Skeletal muscle tissue (tissue), 4 donors: ENCODE measurements around the gene KYAT1. TPM values are rescaled to one million over a fixed set of nuclear protein-coding genes. Genes with fewer than 3 reads are reported as not detected.

Experiments
- H3K27ac ChIP-seq: one replicate; pipeline ENCODE4 v1.7.0; 2013; ENCODE audit warnings: mild to moderate bottlenecking, low read depth, low read length, inconsistent platforms
- H3K27me3 ChIP-seq, 3 donors: one replicate each; pipeline ENCODE4 v1.7.0; 2013; ENCODE audit warnings: low read length in 3 of 3; ENCODE audit not compliant: control insufficient read depth in 3 of 3, insufficient read depth in 3 of 3
- H3K36me3 ChIP-seq, 3 donors: one replicate each; pipeline ENCODE4 v1.7.0; 2013; ENCODE audit warnings: low read length in 3 of 3; ENCODE audit not compliant: control insufficient read depth in 3 of 3, insufficient read depth in 3 of 3
- H3K4me1 ChIP-seq, 3 donors: one replicate each; pipeline ENCODE4 v1.7.0; 2013; ENCODE audit warnings: low read length in 3 of 3, mild to moderate bottlenecking in 3 of 3; ENCODE audit not compliant: control insufficient read depth in 3 of 3, insufficient read depth in 3 of 3
- H3K4me3 ChIP-seq, 3 donors: one replicate each; pipeline ENCODE4 v1.7.0; 2013; ENCODE audit warnings: low read length in 3 of 3
- H3K9ac ChIP-seq, 3 donors: one replicate each; pipeline ENCODE4 v1.7.0; 2013; ENCODE audit warnings: low read length in 3 of 3, mild to moderate bottlenecking in 3 of 3, moderate library complexity in 2 of 3, low read depth in 1 of 3
- H3K9me3 ChIP-seq, 3 donors: one replicate each; pipeline ENCODE4 v1.7.0; 2013; ENCODE audit warnings: low read length in 3 of 3; ENCODE audit not compliant: control insufficient read depth in 3 of 3
- total RNA-seq: library from RNA; depleted of rRNA; stranded (reverse); fragments of >200 nt; gene quantifications from one replicate; pipeline ENCODE4 v1.2.3, GENCODE V29; 2014
- donor health status: Osteomylitis.

Gene KYAT1
- total RNA-seq, 1 donor from 2014 or later = 2.1 TPM

DNA sequence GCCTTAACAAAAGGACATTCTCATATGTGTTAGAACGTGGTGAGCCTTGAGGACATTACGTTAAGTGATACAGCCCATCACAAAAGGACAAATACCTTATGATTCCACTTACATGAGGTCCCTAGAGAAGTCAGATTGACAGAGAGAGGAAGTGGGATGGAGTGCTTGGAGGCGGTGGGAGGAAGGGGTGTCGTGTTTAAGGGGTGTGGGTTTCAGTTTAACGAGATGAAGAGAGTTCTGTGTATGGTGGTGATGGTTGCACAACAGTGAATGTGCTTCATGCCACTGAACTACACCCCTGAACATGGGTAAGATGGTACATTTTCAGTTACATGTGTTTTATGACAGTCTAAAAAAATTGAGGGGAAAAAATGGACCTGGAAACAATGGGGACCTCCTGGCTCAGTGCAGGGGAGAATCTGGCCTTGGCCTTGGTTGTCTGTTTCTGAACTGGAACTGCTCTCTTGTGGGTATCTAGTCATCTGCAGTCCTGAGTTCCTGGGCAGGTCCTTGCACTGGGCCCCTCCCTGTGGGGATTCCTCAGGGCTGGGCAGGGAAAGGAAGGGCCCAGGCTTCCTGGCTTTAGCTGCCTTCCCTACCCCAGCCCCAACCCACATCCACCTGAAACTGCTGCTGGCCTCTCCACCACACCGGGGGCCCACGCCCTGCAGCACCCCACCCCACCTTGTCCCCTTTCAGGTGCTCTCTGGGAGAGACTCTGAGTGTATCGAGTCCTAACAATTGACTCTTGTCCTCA, 18.0 kb upstream of the KYAT1 start:
- peaks cover 10 to 29% (median 22%) of the 10 kb centered on the region in 3 donors for H3K4me1 ChIP-seq
- no peaks in the 10 kb centered on the region for H3K27me3 ChIP-seq
- H3K27ac ChIP-seq = peak overlapping the region; percentile 5
- peak overlapping the region in 1 of 3 donors; percentile 14 for H3K9ac ChIP-seq
- H3K9me3 ChIP-seq = no peaks in the 10 kb centered on the region
- no peak overlapping the region for H3K4me3 ChIP-seq
- H3K36me3 ChIP-seq = peaks cover 8 to 14% (median 12%) of the 10 kb centered on the region in 3 donors

GRCh38 chr9:128898845-128899565, 17.3 kb upstream of the KYAT1 start:
- no peaks in the 10 kb centered on the region for H3K9me3 ChIP-seq
- H3K27me3 ChIP-seq = no peaks in the 10 kb centered on the region
- peaks cover 8 to 14% (median 12%) of the 10 kb centered on the region in 3 donors for H3K36me3 ChIP-seq
- H3K9ac ChIP-seq = no peak overlapping the region
- peak overlapping the region; percentile 5 for H3K27ac ChIP-seq
- peaks cover 10 to 29% (median 22%) of the 10 kb centered on the region in 3 donors for H3K4me1 ChIP-seq
- no peak overlapping the region for H3K4me3 ChIP-seq

DNA sequence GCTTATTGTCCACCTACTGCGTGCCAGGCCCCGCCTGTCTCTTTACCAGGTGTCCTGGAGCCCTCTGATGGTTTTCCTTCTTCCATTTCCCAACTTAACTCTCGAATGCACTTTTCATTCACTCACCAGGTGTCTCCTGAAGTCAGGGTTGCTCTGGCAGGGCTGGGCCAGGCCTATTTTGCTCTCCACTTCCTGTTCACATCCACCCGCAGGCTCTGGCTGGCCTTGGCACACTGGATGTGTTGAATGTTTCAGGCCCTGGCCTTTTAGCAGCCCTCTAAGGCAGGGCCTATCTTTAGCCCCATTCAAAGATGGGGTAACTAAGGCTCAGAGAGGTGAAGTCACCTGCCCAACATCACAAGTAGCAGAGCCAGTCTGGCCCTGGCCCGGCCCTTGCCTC, 16.6 kb upstream of the KYAT1 start:
- Histone ChIP-seq H3K9me3 (no peaks in the 10 kb centered on the region), H3K4me1 (peaks cover 10 to 30% (median 23%) of the 10 kb centered on the region in 3 donors), H3K9ac (no peak overlapping the region), H3K27me3 (no peaks in the 10 kb centered on the region), H3K36me3 (peaks cover 8 to 15% (median 12%) of the 10 kb centered on the region in 3 donors), H3K4me3 (no peak overlapping the region), H3K27ac (no peak overlapping the region)

DNA sequence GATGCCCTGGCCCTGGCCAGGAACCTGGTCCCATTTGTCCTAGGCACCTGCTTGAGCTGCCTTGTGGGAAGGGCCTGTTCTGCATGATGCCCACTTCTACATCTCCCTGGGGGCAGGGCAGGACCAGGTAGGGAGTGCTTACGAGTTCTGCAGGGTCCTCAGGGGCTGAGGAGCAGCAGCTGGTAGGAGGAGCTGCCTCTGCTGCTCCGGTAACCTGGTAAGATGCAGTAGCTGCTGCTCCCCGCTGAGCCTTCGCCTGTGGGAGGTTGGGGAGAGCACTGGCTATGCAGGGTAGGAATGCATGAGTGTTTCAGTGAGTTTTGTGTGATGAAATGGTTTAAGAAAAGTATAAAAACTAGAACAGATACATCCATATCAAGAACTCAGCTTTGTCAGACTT, 13.8 kb upstream of the KYAT1 start:
- Histone ChIP-seq H3K4me1 (peaks cover 25 to 40% (median 31%) of the 10 kb centered on the region in 3 donors), H3K36me3 (peaks cover 12 to 23% (median 13%) of the 10 kb centered on the region in 3 donors), H3K27ac (no peak overlapping the region), H3K4me3 (no peak overlapping the region), H3K27me3 (no peaks in the 10 kb centered on the region), H3K9me3 (no peaks in the 10 kb centered on the region), H3K9ac (no peak overlapping the region)

- Histone ChIP-seq H3K27me3 (no peaks in the 10 kb centered on the region), H3K9me3 (no peaks in the 10 kb centered on the region), H3K27ac (no peak overlapping the region), H3K4me3 (no peak overlapping the region), H3K4me1 (peaks cover 23 to 38% (median 29%) of the 10 kb centered on the region in 3 donors), H3K36me3 (peaks cover 12 to 23% (median 15%) of the 10 kb centered on the region in 3 donors), H3K9ac (no peak overlapping the region)
These were observed 13.0 kb upstream of the KYAT1 start for GRCh38 chr9:128894764-128895163.

- Histone ChIP-seq H3K4me3 (no peak overlapping the region), H3K9ac (no peak overlapping the region), H3K36me3 (peaks cover 13 to 24% (median 21%) of the 10 kb centered on the region in 3 donors), H3K27ac (no peak overlapping the region), H3K4me1 (peaks cover 20 to 31% (median 31%) of the 10 kb centered on the region in 3 donors), H3K27me3 (no peaks in the 10 kb centered on the region), H3K9me3 (no peaks in the 10 kb centered on the region)
These were observed 11.6 kb upstream of the KYAT1 start for GRCh38 chr9:128893354-128893753.

DNA sequence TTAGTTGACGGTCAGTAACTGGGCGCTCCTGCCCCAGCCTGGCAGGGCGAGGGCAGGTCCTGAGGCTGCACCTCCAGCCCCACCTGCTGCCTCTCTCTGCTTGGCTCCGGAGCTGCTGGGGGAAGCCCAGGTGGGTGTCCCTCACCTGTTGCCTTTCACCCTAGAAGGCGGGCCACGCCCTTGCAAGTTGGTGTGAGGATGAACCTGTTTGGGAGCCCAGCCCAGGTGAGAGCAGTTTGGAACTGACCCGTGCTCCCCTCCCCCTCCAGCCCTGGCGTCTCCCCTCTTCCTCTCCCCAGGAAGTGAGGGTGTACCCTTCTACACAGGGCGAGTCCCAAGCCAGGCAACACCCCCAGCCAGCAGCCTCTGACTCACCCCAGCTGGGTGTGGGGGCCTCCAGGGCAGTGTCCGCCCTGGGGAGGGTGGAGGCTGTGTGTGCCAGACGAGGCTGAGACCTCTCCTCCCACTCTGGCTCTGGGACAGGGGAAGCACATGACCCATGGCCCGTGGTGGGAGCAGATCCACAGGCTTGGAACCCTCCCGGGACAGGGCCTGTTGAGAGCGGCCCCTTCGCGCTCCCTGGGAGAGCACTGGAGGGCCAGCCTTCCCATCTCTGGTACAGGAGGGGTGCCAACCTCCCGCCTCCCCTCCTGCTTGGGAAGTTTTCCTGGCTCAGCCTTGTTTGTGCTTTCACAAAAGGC, 10.6 kb upstream of the KYAT1 start:
- Histone ChIP-seq H3K9ac (peak overlapping the region; percentile 32 to 76 (median 57)), H3K9me3 (no peaks in the 10 kb centered on the region), H3K4me3 (peak overlapping the region in 1 of 3 donors; percentile 52), H3K27ac (peak overlapping the region; percentile 73), H3K4me1 (peaks cover 20 to 35% (median 34%) of the 10 kb centered on the region in 3 donors), H3K36me3 (peaks cover 13 to 24% (median 23%) of the 10 kb centered on the region in 3 donors), H3K27me3 (no peaks in the 10 kb centered on the region)

- Histone ChIP-seq H3K4me1 (peaks cover 20 to 35% (median 34%) of the 10 kb centered on the region in 3 donors), H3K27me3 (no peaks in the 10 kb centered on the region), H3K9me3 (no peaks in the 10 kb centered on the region), H3K9ac (peak overlapping the region in 1 of 3 donors; percentile 60), H3K4me3 (peak overlapping the region in 1 of 3 donors; percentile 52), H3K36me3 (peaks cover 14 to 25% (median 24%) of the 10 kb centered on the region in 3 donors), H3K27ac (peak overlapping the region; percentile 73)
These were observed 9.8 kb upstream of the KYAT1 start for GRCh38 chr9:128891321-128892220.

DNA sequence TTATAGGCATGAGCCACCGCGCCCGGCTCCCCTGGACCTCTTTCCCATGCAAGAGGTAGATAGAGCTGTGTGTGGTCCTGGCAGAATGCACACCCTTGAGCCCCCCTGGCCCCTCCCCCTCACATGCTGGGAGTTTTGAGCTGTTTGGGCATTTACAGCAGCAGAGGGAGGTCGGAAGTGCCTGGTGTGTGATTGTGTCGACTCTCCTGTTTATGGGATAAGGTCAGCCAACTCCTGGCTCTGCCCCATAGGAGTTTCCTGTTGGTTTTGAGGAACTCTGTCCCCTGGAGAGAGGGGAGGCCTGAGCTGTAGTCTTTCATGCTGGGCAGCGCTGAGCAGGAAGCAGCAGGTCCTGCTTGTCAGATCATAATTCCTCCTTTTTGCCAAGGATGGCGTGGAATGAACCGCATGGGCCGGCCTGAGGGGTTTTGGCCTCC, 6.2 kb upstream of the KYAT1 start:
- H3K27ac ChIP-seq = no peak overlapping the region
- H3K27me3 ChIP-seq = no peaks in the 10 kb centered on the region
- peaks cover 34 to 62% (median 52%) of the 10 kb centered on the region in 3 donors for H3K4me1 ChIP-seq
- H3K36me3 ChIP-seq = peaks cover 18 to 27% (median 23%) of the 10 kb centered on the region in 3 donors
- H3K9me3 ChIP-seq = no peaks in the 10 kb centered on the region
- no peak overlapping the region for H3K4me3 ChIP-seq
- peak overlapping the region in 1 of 3 donors; percentile 17 for H3K9ac ChIP-seq
